Fibroblast of skin of scalp (primary cell): ENCODE measurements around the gene NRARP.

Experiments
- DNase-seq: peaks from one replicate; pipeline ENCODE4 v3.0.0-alpha.2; 2013

NRARP gene

DNA sequence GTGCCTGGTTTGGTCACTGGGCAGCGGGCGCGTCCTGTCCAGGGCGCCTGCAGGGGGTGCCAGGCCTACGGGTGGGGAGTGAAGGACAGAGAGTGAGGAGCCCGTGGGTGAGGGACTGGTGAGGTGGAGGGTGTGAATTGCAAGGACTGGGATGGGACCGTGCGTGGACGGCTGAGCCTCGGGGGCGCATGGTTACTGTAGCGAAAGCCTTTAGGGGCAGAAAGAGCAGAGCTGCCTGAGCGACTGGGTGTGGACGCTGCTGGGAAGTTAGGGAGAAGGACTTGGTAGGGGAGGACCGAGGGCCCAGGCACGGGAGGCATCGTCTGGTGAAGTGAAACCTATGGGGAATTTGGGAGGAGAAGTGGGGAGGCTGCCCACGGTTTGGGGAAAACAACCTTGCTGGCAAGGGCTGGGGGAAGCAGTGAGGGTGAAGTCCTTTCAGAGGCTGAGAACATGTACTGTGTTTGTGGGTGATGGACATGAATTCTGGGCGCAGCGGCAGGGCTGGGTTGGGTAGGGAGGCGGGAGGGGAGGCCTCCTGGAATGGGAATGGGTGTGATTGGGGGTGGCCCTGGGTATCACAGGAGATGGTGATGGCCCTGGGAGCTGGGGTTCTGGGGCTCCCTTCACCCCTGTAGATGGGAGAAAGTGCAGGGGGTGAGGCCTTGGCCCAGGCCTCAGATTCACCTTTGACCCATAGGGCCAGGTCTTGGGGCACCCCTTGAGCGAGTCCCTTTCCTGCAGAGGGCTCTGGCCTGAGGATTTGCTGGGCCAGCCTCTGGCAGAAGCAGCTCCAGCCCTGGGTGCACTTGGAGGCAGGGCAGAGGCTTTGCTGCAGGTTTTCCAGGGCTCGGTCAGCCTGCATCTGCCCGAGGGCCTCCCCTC lies 26.2 kb downstream of the NRARP start:
- no peak for DNase-seq

DNA sequence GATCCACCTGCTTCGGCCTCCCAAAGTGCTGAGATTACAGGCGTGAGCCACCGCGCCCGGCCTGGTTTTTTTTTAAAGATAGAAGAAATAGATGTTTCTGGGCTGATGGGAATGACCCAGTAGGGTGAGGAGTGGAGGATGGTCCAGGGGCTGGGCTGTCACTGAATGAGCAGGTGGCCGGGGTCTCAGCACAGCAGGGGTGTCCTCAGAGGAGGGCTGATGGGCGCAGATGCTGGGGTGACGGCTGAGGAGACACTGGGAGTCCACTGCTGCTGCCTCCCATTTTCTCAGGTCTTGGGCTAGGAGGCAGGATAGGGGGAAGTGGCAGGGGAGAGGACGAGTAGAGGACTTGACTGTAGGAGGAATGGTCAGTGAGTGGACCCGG lies 26.9 kb downstream of the NRARP start:
- no peak for DNase-seq

DNA sequence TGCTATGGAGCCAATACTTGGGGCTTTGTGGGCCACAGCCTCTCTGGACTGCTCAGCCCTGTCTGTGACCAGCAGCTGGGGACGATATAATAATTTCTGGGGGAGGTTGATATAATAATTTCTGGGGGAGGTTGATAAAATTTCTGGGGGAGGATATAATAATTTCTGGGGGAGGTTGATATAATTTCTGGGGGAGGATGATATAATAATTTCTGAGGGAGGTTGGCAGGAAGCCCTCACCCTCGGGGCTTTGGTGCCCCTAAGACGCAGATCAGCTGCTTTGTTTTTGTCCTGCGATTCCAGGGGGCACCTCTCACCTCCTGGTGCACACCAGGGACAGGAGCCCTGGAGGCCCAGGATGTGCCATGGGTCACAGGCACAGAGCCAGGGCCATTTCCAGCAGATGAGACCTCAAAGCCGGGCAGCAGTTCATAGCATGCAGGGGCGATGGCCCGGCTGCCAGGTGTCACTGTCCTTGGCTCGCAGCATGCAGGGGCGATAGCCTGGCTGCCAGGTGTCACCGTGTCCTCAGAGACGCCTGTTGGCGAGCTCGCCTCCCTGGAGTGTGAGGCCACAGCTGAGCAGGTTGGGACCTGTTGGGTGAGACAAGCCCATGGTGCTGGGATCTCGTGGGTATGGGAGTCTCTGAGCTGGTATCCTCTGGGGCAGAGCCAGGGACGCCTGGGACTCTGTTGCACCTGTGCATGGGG lies 28.3 kb downstream of the NRARP start:
- DNase-seq: no peak

DNA sequence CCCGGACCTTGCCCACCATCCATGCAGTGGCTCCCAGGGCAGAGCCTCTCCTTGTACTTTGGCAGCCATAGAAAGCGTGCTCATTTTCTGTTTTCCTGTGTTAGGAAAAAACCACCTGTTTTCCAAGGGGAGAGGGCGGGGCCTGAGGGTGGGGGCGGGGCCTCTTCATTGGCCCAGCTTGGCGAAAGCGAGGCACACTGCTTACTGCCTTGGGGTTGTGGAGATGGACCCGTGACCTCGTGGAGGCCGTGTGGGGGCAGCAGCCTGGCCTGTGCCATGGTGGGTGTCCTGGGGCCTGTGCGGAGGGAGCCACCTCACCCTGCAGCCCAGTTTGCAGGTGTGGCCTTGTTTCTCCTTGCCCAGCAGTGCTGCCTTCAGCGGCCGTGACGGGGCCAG lies 29.0 kb downstream of the NRARP start:
- no peak for DNase-seq

DNA sequence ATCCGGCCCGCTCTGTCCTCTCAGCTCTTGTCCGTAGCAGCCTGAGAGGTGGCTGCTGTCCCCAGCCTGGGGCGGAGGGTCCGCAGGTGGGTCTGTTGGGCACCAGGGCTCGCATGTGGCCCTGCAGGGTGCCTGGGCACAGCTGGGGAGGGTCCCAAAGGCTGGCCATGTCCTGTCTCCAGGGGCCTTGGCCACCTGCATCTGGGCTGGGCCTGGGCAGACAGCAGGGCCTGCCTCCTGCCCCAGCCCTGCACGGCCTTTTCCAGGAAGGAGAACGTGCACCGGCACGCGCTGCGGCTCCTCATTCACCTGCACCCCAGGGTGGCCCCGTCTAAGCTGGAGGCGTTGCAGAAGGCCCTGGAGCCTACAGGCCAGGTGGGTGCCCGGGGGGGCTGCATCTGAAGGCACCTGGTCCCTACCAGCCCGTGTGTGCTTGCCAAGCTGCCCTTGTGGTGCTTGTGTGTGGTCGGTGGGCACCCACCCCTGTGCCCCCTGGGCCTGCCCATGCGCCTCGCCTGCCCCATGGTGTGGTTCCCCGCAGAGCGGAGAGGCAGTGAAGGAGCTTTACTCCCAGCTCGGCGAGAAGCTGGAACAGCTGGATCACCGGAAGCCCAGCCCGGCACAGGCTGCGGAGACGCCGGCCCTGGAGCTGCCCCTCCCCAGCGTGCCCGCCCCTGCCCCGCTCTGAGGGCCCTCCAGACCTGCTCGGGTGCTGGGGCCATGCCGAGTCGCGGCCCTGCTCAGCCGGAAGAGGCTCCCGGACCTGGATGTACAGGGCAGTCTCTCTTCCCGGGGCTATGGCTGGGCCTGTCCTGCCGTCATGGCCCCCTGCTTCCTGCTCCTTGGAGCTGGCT lies 29.6 kb downstream of the NRARP start:
- DNase-seq: no peak

DNA sequence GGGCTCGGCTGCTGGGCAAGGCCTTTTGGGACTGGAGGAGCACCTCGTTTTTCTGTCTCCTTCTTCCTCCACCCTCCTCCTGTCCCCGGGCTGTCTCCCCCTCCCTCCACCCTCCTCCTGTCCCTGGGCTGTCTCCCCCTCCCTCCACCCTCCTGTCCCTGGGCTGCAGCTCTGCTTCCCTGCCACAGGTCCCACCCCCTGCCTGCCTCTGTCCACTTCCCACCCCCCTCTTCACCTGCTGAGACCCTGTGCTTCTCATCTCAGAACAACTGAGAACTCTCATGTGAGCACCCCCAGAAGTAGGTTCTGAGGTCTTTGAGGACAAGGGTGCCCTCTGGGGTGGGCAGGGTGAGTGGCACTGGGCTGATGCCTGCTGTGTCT lies 30.4 kb downstream of the NRARP start:
- DNase-seq: no peak

DNA sequence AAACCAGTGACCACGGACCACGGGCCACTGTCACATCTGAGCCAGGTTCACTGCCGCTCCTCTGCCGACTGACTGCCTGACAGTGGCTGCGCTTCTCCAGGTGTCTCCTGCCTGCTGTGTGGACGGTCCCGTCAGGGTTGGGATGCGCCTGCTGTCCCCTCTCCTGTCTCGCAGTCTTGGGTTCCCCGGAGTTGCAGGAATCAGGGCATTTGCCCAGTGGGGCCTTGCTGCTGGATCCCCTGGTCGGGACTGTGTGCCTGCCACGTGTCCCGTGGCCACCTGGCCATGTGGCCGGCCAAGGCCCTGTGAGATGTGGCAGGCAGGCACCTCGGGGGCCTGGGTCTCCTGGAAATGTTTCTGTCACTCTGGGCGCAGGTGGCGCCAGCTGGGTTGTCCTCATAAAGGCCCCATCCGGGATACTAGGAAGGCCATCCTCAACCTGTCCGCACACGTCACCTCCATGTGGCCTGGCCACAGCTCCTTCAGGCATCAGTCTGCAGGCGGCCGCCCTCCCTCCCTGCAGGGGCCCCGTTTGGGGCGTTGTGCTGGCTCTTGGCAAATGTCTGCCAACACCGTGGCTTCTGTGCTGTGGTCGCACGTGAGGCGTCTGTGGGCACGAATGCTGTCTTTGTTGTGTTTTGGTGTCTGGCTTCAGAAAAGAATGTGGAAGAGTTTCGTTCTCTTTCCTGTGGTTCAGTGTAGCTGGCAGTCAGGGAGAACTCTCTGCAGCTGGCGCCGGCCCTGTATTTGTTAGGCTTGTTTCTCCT lies 31.0 kb downstream of the NRARP start:
- DNase-seq: no peak

DNA sequence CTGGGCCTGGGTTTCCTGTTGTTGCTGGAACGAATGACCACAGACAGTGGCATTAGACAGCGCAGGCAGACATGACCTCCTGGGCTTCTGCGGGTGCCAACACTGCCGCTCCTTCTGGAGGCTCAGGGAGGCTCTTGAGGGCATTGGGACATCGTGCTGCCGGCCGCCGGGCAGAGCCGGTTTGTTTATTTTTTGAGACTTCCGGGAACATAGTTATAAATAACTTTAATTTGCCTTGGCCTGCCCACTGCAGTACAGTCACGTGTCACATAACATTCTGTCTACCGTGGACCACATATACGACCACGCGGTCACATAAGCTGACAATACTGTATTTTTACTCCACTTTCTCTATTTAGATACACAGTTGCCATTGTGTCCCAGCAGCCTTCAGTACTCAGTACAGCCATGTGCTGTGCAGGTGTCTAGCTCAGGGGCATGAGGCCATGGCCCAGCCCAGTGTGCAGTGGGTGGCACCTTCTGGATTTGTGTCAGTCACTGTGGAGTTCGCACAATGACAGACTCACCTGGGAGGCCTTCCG lies 32.8 kb downstream of the NRARP start:
- no peak for DNase-seq

DNA sequence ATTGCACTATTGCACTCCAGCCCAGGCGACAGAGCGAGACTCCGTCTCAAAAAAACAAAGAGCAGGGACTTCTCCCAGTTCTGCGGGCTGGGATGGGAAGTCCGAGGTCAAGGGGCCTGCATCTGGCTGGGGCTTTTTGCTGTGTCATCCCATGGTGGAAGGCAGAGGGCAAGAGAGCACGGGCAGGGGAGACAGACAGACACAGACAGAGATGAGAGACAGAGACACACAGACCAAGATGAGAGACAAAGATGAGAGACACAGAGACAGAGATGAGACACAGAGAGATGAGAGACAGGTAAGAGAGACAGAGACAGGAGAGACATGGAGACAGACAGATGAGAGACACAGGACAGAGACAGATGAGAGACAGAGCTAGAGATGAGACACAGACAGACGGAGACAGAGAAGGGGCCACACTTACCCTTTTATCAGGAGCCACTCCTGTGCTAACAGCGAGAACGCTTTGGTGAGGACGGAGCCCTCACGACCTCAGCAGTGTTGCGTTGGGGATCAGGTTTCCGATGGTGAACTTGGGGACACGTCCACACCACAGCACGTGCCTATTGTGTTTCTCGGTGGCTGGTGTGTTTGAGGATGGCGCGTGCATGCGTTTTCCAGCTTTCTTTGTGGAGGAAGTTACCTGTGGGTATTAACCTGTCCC lies 33.4 kb downstream of the NRARP start:
- DNase-seq: no peak

DNA sequence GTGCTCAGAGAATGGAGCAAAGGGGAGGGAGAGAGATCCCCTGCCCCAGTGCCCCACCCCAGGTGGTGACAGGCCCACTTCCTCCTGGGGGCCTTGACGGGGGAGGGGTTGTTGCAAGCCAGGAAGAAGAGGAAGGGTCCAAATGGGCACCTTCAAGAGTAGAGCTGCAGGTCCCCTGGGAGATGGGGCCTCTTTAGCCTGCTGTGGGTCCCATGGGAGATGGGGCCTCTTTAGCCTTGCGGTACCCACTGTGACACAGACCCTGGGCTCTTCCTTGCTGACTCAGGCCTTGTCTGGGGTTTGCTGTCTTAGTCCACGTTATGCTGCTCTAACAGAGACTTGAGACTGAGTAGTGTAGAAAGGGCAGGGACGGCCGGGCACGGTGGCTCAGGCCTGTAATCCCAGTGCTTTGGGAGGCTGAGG lies 34.1 kb downstream of the NRARP start:
- no peak for DNase-seq

DNA sequence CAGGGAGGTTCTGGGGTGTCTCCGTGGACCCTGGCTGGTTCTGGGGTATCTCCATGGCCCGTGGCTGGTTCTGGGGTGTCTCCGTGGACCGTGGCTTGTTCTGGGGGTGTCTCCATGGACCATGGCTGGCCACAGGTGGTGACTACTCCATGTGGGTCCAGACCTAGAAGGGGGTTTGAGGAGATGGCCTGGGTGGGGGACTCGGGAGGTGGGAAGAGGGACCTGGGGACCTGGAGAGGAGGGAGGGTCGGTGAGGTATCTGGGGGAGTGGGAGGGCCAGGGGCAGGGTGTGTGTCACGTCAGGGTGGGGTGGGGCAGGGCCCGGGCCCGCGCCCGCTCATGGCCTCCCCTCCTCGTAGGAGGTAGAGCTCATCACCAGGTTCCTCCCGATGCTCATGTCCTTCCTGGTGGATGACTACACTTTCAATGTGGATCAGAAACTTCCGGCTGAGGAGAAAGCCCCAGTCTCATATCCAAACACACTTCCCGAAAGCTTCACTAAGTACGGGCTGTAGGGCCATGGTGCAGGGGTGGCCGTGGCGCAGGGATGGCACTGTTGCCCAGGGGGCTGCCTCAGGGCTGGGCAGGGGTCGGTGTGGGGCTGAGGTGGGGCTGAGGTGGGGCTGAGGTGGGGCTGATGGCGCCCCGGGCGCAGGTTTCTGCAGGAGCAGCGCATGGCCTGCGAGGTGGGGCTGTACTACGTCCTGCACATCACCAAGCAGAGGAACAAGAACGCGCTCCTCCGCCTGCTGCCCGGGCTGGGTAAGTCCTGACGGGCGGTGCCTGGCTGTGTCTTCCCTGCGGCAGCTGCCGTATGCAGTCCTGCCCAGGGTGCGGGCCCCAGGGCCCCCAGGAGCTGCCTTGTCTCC lies 35.3 kb downstream of the NRARP start:
- DNase-seq: no peak

DNA sequence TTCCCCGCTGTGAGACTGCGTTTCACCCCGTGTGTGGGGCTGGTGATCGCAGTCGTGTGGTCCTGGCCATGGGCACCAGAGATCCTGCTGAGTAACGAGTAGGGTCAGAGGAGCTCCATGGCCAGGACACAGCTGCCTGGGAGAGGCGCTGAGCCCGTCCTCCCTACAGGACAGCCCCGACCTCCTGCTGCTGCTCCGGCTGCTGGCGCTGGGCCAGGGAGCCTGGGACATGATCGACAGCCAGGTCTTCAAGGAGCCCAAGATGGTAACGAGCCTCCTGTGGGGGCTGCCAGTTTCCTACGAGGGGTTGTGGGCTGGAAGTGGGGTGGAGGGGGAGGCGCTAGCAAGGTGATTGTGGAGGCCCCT lies 35.9 kb downstream of the NRARP start:
- no peak for DNase-seq

DNA sequence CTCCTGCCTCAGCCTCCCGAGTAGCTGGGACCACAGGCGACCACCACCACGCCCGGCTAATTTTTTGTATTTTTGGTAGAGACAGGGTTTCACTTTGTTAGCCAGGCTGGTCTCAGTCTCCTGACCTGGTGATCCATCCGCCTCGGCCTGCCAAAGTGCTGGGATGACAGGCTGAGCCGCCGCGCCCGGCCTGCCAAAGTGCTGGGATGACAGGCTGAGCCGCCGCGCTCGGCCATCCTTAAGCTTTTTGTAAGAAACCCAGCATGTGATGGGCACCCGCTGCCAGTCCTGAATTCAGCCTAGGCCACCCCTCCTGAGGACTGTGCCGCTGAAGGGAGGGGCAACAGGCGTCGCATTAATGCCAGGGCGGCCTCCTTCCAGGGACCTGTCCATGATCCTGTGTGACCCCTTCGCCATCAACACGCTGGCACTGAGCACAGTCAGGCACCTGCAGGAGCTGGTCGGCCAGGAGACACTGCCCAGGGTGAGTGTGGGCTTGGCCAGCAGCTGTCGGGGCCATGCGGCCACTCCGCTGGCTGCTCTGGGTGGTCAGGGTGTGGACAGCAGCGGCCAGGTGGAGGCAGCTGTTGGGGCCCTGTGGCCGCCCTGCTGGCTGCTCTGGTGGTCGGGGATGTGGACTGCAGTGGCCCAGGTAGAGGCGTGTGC lies 36.4 kb downstream of the NRARP start:
- no peak for DNase-seq

DNA sequence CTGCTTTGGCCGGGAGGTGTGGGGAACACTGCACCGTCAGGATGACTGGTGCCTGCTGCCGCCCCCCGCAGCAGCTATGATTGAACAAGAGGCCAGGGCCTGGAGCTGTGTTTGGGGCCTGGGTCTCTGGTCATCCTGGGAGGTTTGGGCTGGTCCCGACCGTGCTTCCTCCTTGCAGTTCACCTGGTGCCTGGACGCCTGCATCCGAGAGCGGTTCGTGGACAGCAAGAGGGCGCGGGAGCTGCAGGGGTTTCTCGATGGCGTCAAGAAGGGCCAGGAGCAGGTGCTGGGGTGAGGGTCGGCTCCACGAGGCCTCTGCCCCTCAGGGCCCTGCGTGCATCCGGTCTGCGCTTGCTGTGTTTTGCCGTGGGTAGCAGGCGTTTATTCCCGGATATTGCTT lies 38.0 kb downstream of the NRARP start:
- DNase-seq: no peak

DNA sequence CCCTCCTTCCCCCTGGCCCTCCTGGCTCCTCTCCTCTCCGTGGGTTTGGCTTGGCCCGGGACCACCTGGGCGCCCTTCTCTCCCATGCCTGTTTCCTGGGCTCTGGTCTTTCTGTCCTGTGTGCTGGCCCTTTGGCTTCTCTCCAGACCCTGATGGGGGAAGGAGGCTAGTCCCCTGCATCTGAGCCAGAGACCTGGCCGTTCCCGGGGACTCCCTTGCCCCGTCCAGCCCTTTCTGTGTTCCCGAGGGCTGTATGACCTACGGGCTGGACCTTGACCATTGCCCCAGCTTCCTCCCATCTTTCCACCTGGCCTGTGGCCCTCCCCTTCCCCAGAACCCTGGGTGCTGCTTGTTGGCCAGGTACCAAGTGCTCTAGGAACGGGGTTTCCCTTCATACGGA lies 38.6 kb downstream of the NRARP start:
- no peak for DNase-seq

DNA sequence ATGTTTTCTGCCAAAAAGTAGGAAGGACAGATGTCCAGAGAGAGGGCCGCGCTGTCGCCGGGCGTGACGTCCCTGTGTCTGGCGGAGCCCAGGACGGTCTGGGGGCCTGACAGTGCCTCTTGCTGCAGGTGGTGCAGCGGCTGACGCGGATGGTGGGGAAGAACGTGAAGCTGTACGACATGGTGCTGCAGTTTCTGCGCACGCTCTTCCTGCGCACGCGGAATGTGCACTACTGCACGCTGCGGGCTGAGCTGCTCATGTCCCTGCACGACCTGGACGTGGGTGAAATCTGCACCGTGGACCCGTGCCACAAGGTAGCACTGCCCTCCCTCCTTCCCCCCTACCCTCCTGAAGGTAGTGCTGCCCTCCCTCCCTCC lies 39.2 kb downstream of the NRARP start:
- DNase-seq: no peak

DNA sequence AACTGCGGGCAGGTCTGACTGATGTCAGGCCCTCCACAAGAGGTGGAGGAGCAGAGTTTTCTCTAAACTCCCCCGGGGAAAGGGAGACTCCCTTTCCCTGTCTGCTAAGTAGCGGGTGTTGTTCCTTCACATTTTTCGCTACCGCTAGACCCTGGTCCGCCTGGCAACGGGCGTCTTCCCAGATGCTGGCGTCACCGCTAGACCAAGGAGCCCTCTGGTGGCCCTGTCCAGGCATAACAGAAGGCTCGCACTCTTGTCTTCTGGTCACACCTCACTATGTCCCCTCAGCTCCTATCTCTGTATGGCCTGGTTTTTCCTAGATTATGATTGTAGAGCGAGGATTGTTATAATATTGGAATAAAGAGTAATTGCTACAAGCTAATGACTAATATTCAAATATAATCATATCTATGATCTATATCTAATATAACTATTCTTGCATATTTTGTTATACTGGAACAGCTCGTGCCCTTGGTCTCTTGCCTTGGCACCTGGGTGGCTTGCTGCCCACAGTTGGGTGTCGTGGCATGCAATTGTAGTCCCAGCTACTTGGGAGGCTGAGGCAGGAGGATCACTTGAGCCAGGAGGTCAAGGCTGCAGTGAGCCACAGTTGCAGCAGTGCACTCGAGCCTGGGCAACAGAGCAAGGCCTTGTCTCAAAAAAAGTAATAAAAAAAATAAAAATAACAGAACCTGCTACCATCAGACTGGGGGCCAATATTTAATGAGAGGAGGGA lies 39.7 kb downstream of the NRARP start:
- peak; percentile 56 for DNase-seq

DNA sequence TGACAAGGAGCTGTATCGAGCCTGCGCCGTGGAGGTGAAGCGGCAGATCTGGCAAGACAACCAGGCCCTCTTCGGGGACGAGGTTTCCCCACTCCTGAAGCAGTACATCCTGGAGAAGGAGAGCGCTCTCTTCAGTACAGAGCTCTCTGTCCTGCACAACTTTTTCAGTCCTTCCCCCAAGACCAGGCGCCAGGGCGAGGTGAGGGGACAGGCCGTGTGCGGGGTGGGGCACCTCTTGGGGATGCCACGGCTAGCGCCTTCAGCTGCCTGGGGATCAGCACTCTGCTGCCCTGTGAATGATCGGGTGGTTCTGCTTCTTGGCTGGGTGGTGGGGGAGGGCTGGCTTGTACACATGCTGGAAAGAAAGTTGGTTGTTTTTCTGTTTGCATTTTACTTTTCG lies 45.2 kb downstream of the NRARP start:
- DNase-seq: no peak

DNA sequence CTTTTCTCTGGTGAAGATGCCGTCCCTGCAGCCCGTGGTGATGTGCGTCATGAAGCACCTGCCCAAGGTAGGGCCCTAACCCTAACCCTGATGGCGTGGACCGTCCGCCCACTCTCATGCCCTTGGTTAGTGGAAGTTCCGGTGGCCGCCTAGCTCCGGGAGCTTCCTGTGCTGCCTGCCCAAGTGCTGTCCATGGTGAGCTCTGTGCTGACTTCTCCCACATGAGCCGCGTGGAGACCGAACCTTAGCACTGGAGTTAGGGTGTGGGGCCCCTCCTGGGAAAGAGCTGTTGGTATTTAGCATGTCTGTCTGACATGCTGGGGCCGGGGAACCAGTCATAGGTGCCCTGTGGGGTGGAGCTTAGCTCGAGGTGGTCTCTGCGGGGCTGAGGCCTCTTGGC lies 45.7 kb downstream of the NRARP start:
- no peak for DNase-seq
